ENCODE data around the gene ADAM12. TPM values are rescaled to one million over a fixed set of nuclear protein-coding genes. Genes with fewer than 3 reads are reported as not detected.

The ADAM12 gene
- total and polyA plus RNA-seq, 2 experiments from 2014 or later: 0.13 to 0.87 TPM

- Mint-ChIP-seq H3K36me3 (ENCODE audit: low read depth) (no peaks in the 10 kb centered on the region), H3K4me3 (no peak overlapping the region), H3K9me3 (peaks cover 4% of the 10 kb centered on the region; the same call in 1 of the 3 replicates), H3K27me3 (ENCODE audit: insufficient read depth, low read depth, poor library complexity) (peaks cover 6% of the 10 kb centered on the region), H3K4me1 (peaks cover 7% of the 10 kb centered on the region), H3K27ac (no peak overlapping the region)
- Histone ChIP-seq H3K27ac (ENCODE audit: low read depth) (no peak overlapping the region), H3K79me2 (replicated peaks; ENCODE audit: insufficient read depth) (no peaks in the 10 kb centered on the region), H3K4me3 (no peak overlapping the region), H3K4me1 (ENCODE audit: insufficient read depth) (no peaks in the 10 kb centered on the region), H3K9me2 (ENCODE audit: insufficient read depth) (no peaks in the 10 kb centered on the region), H3F3A (replicated peaks; ENCODE audit: low read depth) (no peaks in the 10 kb centered on the region), H3K27me3 (ENCODE audit: insufficient read depth) (no peaks in the 10 kb centered on the region), H2AFZ (peak overlapping the region; percentile 11; the same call in 1 of the 2 replicates), H3K36me3 (ENCODE audit: insufficient read depth) (no peaks in the 10 kb centered on the region), H3K4me2 (no peak overlapping the region), H4K20me1 (replicated peaks; ENCODE audit: insufficient read depth) (no peaks in the 10 kb centered on the region)
- DNase-seq (ENCODE audit: low spot score) (no peak), ATAC-seq (no peak)
- TF ChIP-seq POLR2AphosphoS5 (IDR thresholded peaks at IDR 0.05; ENCODE audit: low read depth) (no peak), STAT1 (IDR thresholded peaks at IDR 0.05; ENCODE audit: unreplicated experiment) (no peak), ZNF331 (CRISPR knock-in tag; IDR thresholded peaks at IDR 0.05; ENCODE audit: low read depth) (no peak), JUNB (IDR thresholded peaks at IDR 0.05; ENCODE audit: unreplicated experiment) (no peak)
Measured at GRCh38 chr10:126081841-126082466, 306.3 kb downstream of the ADAM12 start.

GRCh38 chr10:126080879-126081411 is 307.3 kb downstream of the ADAM12 start:
- no peak overlapping the region for H3K4me3 Mint-ChIP-seq
- Histone ChIP-seq H3K4me3 (no peak overlapping the region), H4K20me1 (replicated peaks; ENCODE audit: insufficient read depth) (no peaks in the 10 kb centered on the region), H3K27ac (ENCODE audit: low read depth) (no peak overlapping the region), H3K27me3 (ENCODE audit: insufficient read depth) (no peaks in the 10 kb centered on the region), H2AFZ (peak overlapping the region; percentile 11; the same call in 1 of the 2 replicates), H3K36me3 (ENCODE audit: insufficient read depth) (no peaks in the 10 kb centered on the region), H3K9me2 (ENCODE audit: insufficient read depth) (no peaks in the 10 kb centered on the region), H3K4me2 (no peak overlapping the region), H3F3A (replicated peaks; ENCODE audit: low read depth) (no peaks in the 10 kb centered on the region), H3K79me2 (replicated peaks; ENCODE audit: insufficient read depth) (no peaks in the 10 kb centered on the region), H3K4me1 (ENCODE audit: insufficient read depth) (no peaks in the 10 kb centered on the region)
- DNase-seq (ENCODE audit: low spot score): no peak
- TF ChIP-seq EZH2phosphoT487 (IDR thresholded peaks at IDR 0.05; ENCODE audit: unreplicated experiment): no peak
- TF ChIP-seq ZNF114 (CRISPR knock-in tag; IDR thresholded peaks at IDR 0.05): no peak
- no peak for TF ChIP-seq ZNF462 (CRISPR knock-in tag; IDR thresholded peaks at IDR 0.05)
- no peak for TF ChIP-seq ZNF331 (CRISPR knock-in tag; IDR thresholded peaks at IDR 0.05; ENCODE audit: low read depth)
- TF ChIP-seq CTCF (conservative IDR thresholded peaks at IDR 0.05; ENCODE audit: low read depth in 2 of 2): no peak
- no peak for TF ChIP-seq NANOG (IDR thresholded peaks at IDR 0.05; ENCODE audit: borderline replicate concordance)
- no peak for TF ChIP-seq ETS1 (IDR thresholded peaks at IDR 0.05)
- TF ChIP-seq EZH2 (IDR thresholded peaks at IDR 0.05; ENCODE audit: low read depth, unreplicated experiment): no peak
- TF ChIP-seq POLR2AphosphoS5 (IDR thresholded peaks at IDR 0.05; ENCODE audit: low read depth): no peak
- TF ChIP-seq CREB1 (CRISPR knock-in tag; IDR thresholded peaks at IDR 0.05; ENCODE audit: low read depth): no peak
- TF ChIP-seq STAT1 (IDR thresholded peaks at IDR 0.05; ENCODE audit: unreplicated experiment): no peak
- no peak for TF ChIP-seq JUNB (IDR thresholded peaks at IDR 0.05; ENCODE audit: unreplicated experiment)
- peaks cover 5% of the 10 kb centered on the region; the same call in 1 of the 3 replicates for H3K9me3 Mint-ChIP-seq
- peaks cover 6% of the 10 kb centered on the region for H3K27me3 Mint-ChIP-seq (ENCODE audit: insufficient read depth, low read depth, poor library complexity)
- no peak; the same call in 2 of the 3 replicates for ATAC-seq
- H3K4me1 Mint-ChIP-seq: peaks cover 7% of the 10 kb centered on the region
- H3K27ac Mint-ChIP-seq: peak overlapping the region; percentile 40; the same call in 1 of the 2 replicates
- H3K36me3 Mint-ChIP-seq (ENCODE audit: low read depth): no peaks in the 10 kb centered on the region
